OCI-M1 (cell line): ENCODE measurements around the gene GAL3ST2.
"Not testable (repeated sequence)": the region's sequence is repeated elsewhere in the genome, so short reads cannot be mapped to it uniquely, and the experiment has no call there.

Experiments
- DNase-seq: peaks from one replicate; lab custom pipeline; 2025; lab: John Stamatoyannopoulos, UW

GAL3ST2 gene

DNA sequence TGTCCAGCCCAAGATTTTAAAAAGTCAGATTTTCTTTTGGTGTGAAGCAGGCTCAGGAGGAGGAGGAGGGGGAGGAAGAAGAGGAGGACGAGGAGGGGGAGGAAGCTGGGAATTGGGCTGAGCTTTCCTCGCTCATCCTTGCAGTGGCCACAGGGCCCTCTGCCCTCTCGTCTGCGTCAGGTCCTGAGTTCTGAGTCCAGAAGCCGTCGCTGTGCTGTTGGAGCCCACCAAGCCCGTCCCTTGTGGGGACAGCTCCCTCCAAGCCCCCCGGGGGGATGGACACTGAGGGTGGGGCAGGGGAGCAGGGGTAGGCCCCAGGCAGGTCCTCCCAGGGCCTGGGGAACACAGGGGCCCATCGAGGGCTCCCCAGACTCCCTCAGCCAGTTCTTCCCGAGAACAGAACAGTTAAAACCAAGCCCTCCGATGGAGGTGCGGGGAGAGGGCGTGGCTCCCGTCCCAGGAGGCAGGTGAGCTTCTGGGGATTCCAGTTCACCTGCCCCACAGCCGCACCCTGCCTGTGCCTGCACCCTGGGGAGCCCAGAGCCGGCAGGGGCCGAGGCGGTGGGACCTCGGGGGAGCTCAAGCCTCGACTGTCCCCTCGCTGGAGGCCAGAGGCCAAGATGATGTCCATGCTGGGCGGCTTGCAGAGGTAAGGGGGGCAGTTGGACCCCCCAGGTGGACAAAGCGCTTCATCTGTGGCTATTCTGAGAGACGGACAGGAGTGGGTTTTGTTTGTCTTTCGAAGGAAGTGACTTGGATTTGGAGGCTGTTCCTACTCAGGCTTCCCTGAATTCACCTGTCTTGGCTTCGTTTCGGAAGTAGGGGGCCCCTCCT, at the start of gene GAL3ST2:
Gene GAL3ST2 (plus strand): TSS at position 487 of the 834 bp plus-strand sequence. CDS start 134 bp downstream, at position 621.
- DNase-seq, result no peak

DNA sequence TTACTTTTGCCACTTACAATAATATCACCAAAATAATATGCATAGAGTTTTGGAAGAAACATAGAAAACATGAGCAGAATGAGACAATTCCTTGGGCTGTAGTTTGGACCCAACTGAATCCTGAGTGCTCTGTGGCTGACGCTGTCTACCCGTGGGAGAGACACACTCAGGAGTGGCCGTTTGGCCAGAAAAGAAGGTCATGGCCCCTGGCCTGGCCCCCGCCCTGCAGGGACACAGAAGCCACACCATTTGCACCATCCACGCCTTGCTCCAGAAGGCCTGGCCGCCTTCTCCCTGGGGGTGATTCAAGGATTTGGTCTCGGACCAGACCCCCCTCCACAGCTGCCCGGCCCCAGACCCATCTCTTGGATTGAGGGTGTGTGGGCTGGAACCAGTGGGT, 48.6 kb upstream of the GAL3ST2 start:
- DNase-seq, result no peak

DNA sequence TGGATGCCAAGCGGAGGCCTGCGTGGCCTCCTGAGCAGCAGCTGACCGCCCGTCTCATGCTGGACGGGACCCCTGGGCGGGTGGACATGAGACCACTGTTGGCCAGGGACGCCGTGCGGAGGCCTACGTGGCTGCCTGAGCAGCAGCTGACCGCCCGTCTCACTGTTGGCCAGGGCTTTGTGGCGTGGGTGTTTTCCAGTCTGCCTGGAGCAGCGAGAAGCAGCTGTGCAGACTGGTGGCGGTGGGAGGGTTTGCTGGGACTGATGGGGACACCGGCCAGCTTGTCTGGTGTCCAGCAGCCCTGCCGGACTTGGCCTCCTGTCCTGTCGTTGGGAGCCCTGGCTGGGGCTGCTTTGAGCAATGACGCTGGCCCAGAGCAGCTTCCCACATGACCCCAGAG, 48.0 kb upstream of the GAL3ST2 start:
- DNase-seq, result no peak

DNA sequence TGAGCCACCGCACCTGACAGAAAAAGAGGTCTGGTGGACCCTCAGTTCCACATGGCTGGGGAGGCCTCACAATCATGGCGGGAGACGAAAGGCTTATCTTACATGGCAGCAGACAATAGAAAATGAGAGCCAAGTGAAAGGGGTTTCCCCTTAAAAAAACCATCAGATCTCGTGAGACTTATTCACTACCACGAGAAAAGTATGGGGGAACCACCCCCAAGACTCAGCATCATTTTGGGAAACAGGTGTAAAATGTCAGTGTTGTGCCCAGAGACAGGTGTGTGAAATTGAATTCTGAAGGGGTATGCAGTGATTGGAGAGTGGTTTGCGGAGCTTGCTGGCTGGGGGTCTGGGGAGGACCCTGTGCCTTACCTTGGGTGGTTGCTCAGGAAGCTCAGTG, 46.8 kb upstream of the GAL3ST2 start:
- no peak for DNase-seq

DNA sequence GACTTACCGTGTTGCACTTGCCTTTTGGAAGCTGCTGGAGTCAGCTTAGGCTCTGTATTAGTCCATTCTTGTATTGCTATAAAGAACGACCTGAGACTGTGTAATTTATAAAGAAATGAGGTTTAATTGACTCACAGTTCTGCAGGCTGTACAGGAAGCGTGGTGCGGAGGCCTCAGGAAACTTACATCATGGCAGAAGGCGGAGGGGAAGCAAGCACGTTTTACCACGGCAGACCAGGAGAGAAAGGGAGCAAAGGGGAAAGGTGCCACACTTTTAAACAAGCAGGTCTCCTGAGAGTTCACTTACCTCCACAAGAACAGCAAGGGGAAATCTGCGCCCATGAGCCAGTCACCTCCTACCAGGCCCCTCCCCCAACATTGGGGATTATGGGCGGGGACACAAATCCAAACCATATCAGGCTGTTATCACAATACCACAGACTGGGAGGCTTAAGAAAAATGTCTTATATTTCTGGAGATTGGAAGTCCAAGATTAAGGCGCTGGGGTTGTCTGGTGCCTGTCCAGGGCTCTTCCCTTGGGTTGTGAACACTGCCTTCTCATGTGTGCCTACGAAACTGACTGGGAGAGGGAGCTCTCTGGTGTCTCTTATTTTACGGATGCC, 45.8 kb upstream of the GAL3ST2 start:
- peak; percentile 79 for DNase-seq

DNA sequence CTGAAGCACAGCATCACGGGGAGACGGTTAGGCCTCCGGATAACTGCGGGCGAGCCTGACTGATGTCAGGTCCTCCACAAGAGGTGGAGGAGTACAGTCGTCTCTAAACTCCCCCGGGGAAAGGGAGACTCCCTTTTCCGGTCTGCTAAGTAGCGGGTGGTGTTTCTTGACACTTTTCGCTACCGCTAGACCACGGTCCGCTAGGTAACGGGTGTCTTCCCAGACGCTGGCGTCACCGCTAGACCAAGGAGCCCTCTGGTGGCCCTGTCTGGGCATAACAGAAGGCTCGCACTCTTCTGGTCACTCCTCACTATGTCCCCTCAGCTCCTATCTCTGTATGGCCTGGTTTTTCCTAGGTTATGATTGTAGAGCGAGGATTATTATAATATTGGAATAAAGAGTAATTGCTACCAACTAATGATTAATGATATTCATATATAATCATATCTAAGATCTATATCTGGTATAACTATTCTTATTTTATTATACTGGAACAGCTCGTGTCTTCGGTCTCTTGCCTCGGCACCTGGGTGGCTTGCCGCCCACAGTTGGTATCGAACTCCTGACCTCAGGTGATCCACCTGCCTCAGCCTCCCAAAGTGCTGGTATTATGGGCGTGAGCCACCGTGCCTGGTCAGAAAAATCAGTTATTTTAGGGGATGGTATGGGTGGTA, 44.0 kb upstream of the GAL3ST2 start:
- peak; percentile 61 for DNase-seq

DNA sequence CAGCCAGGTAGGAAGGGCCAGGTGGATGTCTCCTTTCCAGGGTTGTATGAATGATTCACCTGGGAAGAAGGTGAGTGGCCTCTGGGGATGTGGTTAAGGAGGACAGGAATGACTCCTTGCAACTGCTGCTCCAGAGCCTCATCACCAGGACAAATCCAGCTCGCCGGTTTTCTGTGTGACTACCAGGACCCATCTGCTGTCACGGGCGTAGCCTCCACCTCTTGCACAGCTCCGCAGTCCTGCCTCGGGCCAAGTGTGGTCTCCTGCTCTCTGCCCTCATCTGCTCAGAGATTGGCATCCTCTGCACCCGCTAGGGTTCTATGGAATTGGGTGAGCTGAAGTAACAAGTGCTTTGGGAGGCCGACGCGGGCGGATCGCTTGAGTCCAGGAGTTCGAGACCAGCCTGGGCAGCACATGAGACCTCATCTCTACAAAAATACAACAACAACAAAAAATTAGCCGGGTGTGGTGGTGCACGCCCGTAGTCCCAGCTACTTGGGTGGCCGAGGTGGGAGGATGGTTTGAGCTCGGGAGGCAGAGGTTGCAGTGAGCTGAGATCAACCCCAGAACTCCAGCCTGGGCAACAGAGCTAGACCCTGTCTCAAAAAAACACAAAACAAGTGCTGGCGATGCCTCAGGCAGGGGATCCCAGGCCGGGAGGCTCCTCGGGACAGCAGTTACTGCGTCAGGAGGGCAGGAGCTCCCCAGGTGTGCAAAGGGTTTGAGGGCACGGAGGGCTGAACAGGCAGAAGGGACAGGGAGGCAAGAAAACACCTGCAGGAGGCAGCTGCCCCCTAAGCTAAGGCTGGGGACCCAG, 43.0 kb upstream of the GAL3ST2 start:
- no peak for DNase-seq

DNA sequence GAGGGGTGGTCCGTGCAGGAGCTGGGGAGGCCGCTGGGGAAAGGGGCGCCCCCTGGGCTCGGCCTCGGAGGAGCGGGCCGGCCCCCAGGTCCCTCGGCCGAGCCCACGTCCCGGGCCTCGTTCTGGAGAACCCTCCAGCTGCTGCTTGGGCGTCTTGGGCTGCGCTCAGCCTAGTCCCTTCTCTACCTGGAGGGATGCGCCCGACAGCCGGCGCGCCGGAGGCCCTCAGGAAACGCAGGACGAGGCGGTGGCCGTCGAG, 42.5 kb upstream of the GAL3ST2 start:
- DNase-seq, result no peak

DNA sequence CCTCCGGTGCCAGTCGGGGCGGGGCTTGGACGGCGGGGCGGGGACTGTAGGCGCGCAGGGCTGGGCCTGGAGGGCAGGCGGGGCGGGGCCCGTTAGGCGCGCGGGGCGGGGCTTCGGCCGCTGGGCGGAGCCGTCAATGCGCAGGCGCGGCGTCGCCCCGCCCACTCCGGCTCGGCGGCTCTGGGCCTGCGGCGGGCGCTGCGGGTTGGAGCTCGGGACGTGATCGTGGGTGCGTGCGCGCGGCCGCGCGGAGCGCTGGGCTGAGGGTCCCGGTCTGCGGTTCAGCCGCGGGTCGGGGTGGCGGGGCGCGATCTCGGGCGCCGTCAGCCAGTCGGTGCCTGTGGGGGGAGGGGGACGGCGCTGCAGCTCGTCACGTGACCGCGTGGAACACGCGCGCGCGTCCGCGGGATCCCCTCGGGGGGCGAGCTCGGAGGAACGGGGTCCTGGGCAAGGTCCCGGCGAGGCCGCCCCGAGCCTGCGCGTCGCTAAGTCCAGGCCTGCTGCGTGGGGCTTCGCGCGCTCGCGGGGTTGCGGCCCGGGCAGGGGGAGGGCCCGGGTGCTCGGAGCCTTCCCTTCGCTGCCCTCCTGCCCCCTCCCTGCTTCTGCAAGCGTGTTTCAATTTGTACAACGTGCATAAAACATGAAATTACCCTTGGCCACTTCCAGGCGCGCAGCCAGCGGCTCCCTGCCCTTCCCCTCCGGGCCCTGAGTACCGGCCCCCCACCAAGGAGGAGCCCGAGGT, 42.0 kb upstream of the GAL3ST2 start, which contains the start of gene D2HGDH:
Gene D2HGDH (plus strand): TSS at position 164 of the 742 bp plus-strand sequence. CDS start 595 bp downstream, outside the sequence.
- peak; percentile 93 for DNase-seq

DNA sequence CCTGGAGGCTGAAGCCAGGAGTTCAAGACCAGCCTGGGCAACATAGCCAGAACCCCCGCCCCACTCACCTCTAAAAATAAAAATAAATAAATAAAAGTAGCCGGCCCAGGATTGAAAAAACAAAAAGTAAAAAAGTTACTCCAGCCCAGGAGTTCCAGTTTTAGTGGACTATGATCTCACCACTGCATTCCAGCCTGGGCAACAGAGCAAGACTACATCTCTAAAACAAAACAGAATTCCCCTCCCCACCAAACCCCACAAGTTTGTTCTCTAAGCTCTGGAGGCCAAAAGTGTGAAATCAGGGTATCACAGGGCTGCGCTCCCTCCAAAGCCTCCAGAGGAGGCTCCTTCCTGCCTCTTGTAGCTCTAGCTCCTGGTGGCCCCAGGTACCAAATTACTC, 40.5 kb upstream of the GAL3ST2 start:
- no peak for DNase-seq

DNA sequence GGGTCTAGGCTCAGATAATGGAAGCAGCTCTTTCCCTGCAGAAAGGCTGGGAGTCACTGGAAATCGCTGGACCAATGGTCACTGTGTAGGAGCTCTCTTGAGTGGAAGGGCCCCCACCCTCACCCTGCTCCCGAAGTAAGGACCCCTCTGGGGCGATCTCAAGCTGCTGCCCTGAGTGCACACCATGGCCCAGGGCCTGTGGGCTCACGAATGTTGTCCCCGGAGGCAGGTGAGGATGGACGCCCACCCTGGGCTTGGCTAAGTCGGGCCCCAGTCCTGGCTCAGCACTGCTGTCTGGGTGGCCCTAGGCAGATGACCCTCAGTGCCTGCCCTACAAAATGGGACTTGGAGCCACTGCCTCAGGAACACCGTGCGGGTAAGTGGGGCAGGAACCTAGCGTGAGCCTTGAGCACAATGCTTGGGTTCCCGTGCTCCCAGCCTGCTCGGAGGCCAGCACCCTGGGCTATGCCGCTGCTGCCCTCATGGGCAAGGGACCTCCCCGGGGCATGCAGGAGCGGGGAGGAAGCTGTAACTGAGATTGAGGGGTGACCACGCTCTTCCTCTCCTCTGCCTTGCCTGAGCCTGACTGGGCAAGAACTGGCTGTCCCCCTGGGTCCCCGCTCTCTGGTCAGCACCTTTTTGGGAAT, 38.5 kb upstream of the GAL3ST2 start:
- no peak for DNase-seq

DNA sequence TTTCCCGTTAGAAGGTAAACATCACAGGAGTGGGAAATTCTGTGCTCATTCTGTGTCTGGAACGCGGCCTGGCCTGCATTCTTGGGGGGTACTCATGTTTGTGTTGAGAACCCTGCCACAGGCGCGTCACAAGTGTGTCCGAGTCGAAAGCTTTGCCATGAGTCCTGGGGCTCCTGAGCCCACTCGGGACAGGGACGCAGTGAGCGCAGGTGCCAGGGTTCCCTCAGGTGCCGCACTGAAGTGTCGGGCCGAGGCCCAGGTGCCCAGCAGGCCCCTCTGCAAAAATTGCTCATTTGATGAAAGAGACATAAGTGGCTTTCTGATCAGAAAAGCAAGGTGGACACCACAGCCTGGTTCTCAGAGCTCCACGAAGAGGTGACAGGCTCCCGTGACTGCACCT, 37.4 kb upstream of the GAL3ST2 start:
- DNase-seq, result no peak

DNA sequence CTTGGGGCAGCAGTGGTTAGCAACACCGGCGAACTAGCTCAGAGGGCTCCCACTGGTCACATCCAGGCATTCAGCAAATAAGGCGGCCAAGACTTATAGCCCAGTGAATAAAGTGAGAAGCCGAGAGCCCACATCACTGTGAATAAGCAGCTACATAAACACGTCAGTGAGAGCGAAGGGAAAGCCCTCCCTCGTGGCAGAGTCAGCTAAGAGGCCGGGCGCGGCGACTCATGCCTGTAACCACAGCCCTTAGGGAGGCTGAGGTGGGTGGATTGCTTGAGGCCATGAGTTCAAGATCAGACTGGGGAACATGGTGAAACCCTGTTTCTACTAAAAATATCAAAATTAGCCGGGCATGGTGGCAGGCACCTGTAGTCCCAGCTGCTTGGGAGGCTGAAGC, 37.0 kb upstream of the GAL3ST2 start:
- DNase-seq, result no peak

DNA sequence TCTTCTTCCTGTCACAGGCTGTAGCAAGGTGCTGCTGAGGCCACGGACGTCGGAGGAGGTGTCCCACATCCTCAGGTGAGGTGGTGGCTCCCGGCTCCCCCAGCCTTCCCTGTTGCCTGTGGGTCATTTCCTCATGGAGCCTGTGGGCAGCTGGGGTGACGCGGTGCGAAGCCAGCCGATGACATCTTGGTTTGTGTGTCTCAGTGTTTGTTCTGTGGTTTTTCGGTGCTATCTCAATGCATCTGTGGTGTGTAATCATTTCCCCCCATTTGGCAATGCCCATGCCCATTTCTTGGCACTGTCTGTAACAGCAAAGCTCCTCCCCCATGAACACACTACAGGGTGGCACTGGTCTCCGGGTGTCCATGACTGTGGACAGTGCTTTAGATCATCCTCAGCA, 35.6 kb upstream of the GAL3ST2 start:
- peak; percentile 19 for DNase-seq

DNA sequence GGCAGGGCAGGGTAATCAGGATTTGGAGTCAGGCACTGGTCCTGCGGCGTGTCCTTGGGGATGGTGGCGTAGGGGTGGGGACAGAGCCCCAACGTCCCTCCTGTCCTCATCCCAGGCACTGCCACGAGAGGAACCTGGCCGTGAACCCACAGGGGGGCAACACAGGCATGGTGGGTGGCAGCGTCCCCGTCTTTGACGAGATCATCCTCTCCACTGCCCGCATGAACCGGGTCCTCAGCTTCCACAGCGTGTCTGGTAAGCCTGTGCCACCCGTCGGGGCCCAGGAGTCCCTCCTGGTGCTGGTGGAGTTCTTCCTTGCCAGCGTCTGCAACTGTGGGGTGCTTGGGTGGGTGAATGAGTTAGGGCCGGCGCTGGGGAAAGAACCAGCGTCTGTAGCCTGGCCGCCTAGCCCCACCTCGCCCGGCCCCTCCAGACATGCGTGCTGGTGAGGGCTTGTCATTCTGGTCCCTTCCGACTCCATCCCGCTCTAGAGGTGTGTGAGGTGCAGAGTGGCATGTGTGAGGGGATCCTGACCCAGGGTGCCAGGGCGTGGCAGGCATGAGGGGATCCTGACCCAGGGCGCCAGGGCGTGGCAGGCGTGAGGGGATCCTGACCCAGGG, 34.2 kb upstream of the GAL3ST2 start:
- DNase-seq, result no peak

DNA sequence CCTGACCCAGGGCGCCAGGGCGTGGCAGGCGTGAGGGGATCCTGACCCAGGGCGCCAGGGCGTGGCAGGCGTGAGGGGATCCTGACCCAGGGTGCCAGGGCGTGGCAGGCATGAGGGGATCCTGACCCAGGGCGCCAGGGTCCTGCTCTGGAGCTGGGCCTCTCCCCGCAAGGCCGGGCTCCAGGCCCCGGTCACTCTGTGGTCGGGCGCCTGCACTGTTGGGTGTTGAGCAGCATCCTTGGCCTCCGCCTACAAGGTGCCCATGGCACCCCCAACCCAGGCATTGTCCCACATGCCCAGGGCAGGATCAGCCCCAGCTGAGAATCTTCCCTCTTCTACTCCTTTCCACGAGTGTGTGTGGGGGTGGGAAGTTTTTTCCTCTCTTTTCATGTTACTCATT, 33.6 kb upstream of the GAL3ST2 start:
- DNase-seq, result not testable (repeated sequence)

DNA sequence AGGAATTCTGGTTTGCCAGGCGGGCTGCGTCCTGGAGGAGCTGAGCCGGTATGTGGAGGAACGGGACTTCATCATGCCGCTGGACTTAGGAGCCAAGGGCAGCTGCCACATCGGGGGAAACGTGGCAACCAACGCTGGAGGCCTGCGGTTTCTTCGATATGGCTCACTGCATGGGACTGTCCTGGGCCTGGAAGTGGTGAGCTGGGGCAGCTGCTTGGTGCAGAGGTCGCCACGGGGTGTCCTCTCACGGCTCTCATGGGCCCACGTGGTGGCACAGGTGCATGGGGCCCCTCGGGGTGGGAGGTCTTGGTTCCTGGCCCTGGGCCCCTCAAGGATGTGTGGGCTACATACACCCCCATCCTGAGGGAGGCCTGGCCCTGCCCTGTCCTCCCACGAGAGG, 33.0 kb upstream of the GAL3ST2 start:
- no peak for DNase-seq

DNA sequence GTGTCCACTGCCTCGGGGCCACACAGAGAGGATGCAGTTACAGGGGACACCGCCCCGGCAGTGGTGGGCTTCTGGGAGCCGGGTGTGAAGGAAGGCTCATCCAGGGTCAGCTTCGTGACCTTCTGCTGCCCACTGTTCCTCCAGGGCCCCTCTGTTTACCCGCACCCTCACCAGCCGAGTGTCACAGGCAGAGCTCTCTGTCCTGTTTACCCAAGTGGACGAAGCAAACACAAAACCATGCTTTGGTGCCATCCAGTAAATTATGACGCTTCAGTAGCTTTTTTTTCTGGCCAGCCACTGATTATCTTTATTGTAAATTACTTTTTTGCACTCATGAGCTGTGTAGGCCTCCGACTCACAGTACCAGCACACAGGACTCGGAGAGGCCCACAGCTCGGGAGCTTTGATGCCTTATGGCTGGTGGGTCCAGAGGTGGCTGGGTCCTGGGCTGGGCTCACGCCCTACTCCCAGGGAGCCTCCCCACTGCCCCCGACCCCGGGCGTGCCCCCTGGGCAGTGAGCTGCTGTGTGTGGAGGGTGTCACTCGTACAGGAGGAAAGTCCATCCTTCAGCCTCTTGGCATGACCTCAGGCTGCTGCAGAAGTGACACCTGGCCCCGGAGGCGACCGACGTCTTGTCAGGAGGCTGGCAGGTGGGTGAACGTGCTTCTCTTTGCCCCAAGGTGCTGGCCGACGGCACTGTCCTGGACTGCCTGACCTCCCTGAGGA, 32.4 kb upstream of the GAL3ST2 start:
- no peak for DNase-seq

DNA sequence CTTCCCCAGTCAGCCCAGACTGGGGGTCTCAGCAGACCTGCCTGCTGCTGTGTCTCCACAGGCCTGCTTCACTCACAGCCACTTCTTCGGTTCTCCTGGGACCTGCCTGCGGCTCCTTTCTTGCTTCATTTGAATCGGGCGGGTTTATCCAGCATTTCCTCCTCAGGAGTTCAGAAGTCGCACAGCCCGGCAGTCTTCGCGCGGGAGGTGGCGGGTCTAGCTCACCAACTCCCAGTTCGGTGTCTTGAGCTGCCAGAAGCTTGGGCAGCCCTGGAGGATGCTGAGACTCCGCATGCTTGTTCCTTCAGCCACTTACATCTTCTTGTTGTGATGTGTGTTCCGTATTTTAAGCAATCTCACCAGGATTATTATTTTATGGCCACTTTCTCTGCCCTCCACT, 31.3 kb upstream of the GAL3ST2 start:
- DNase-seq, result no peak

DNA sequence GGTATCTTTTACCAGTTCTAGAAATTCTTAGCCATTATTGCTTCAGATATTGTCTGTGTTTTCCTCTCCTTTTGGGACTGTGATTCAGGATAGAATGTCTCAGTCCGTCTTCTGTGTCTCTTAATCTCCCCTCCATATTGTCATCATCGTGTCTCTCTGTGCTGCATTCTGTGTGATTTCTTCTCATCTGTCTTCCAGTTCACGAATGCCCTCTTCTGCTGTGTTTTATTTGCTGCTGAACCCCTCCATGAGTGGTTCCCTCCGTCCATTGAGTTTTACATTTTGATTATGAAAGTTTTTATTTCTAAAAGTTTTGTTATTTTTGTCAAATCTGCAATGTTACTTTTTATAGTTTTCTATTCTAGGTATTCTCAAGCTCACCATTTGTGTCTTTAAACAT, 30.5 kb upstream of the GAL3ST2 start:
- DNase-seq, result no peak
